ENCODE data around the gene GRK3. TPM values are rescaled to one million over a fixed set of nuclear protein-coding genes. Genes with fewer than 3 reads are reported as not detected.

GRK3 gene
- total RNA-seq, 1 donor from 2014 or later = 1.1 TPM

- no peak for TF ChIP-seq CTCF (IDR thresholded peaks at IDR 0.05)
- Mint-ChIP-seq H3K27me3 (ENCODE audit: unreplicated experiment) (peaks cover 1% of the 10 kb centered on the region), H3K27ac (ENCODE audit: unreplicated experiment) (no peak within 1 kb of the TSS), H3K36me3 (ENCODE audit: unreplicated experiment) (no peaks in the 10 kb centered on the region), H3K4me1 (ENCODE audit: unreplicated experiment) (no peaks in the 10 kb centered on the region), H3K4me3 (ENCODE audit: unreplicated experiment) (no peak within 1 kb of the TSS), H3K9me3 (ENCODE audit: unreplicated experiment) (no peaks in the 10 kb centered on the region)
- no peak for DNase-seq (ENCODE audit: extremely low spot score, unreplicated experiment)
Observed at GRCh38 chr22:25741692-25742626, 177.5 kb downstream of the GRK3 start, which contains the start of gene MYO18B. TSS of gene MYO18B (plus strand) at chr22:25742188. CDS start at chr22:25761093, 18,905 bp downstream.

- peaks cover 6% of the 10 kb centered on the region for H3K4me1 Mint-ChIP-seq (ENCODE audit: unreplicated experiment)
- H3K36me3 Mint-ChIP-seq (ENCODE audit: unreplicated experiment) = no peaks in the 10 kb centered on the region
- H3K9me3 Mint-ChIP-seq (ENCODE audit: unreplicated experiment) = no peaks in the 10 kb centered on the region
- no peak overlapping the region for H3K27ac Mint-ChIP-seq (ENCODE audit: unreplicated experiment)
- no peak for DNase-seq (ENCODE audit: extremely low spot score, unreplicated experiment)
- peaks cover 1% of the 10 kb centered on the region for H3K27me3 Mint-ChIP-seq (ENCODE audit: unreplicated experiment)
- TF ChIP-seq CTCF (IDR thresholded peaks at IDR 0.05) = no peak
- no peak overlapping the region for H3K4me3 Mint-ChIP-seq (ENCODE audit: unreplicated experiment)
Observed at GRCh38 chr22:25742918-25743708, 178.6 kb downstream of the GRK3 start.

GRCh38 chr22:25744694-25745093, 180.2 kb downstream of the GRK3 start:
- H3K36me3 Mint-ChIP-seq (ENCODE audit: unreplicated experiment) = no peaks in the 10 kb centered on the region
- TF ChIP-seq CTCF (IDR thresholded peaks at IDR 0.05) = no peak
- no peak overlapping the region for H3K27ac Mint-ChIP-seq (ENCODE audit: unreplicated experiment)
- no peak overlapping the region for H3K4me3 Mint-ChIP-seq (ENCODE audit: unreplicated experiment)
- peaks cover 6% of the 10 kb centered on the region for H3K4me1 Mint-ChIP-seq (ENCODE audit: unreplicated experiment)
- no peak for DNase-seq (ENCODE audit: extremely low spot score, unreplicated experiment)
- H3K9me3 Mint-ChIP-seq (ENCODE audit: unreplicated experiment) = no peaks in the 10 kb centered on the region
- H3K27me3 Mint-ChIP-seq (ENCODE audit: unreplicated experiment) = no peaks in the 10 kb centered on the region

GRCh38 chr22:25745341-25746011, 181.0 kb downstream of the GRK3 start:
- no peaks in the 10 kb centered on the region for H3K27me3 Mint-ChIP-seq (ENCODE audit: unreplicated experiment)
- H3K9me3 Mint-ChIP-seq (ENCODE audit: unreplicated experiment) = no peaks in the 10 kb centered on the region
- H3K4me1 Mint-ChIP-seq (ENCODE audit: unreplicated experiment) = peaks cover 6% of the 10 kb centered on the region
- no peak for TF ChIP-seq CTCF (IDR thresholded peaks at IDR 0.05)
- DNase-seq (ENCODE audit: extremely low spot score, unreplicated experiment) = no peak
- no peak overlapping the region for H3K27ac Mint-ChIP-seq (ENCODE audit: unreplicated experiment)
- no peak overlapping the region for H3K4me3 Mint-ChIP-seq (ENCODE audit: unreplicated experiment)
- no peaks in the 10 kb centered on the region for H3K36me3 Mint-ChIP-seq (ENCODE audit: unreplicated experiment)

All from osteocyte (in vitro differentiated cells).